Measurements from ENCODE around the gene RHOXF2.
"Not testable (repeated sequence)": the region's sequence is repeated elsewhere in the genome, so short reads cannot be mapped to it uniquely, and the experiment has no call there.

Gene RHOXF2

DNA sequence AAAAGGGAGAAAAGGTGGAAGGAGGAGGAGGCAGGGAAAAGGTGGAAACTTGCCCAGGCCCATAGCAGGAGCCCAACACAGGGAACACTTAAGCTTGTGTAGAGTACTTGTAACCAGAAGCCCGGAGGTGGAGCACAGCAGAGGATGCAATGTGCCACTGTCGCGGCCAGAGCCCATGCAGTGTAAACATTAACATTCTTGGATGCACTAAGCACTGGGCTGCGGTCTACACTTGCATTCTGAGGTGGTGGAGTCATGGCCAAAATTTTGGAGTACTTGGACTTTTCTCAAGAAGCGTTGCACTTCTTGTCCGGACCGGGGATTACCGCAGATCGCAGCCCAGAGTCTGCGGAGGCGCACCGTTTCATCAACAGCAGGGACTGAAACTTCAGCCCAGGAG lies 38.2 kb upstream of the RHOXF2 start:
- Histone ChIP-seq H3K27me3 (ENCODE audit: control insufficient read depth, low read length) (no peaks in the 10 kb centered on the region), H3K79me2 (ENCODE audit: control insufficient read depth, low read length) (no peaks in the 10 kb centered on the region), H3K4me3 (ENCODE audit: low read length) (no peak overlapping the region), H3K4me1 (ENCODE audit: control insufficient read depth, low read length) (no peaks in the 10 kb centered on the region), H4K20me1 (ENCODE audit: control insufficient read depth, insufficient read depth, low read depth, low read length) (no peaks in the 10 kb centered on the region), H3K27ac (ENCODE audit: low read depth, low read length) (no peak overlapping the region), H3F3A (ENCODE audit: control insufficient read depth, insufficient read depth) (no peaks in the 10 kb centered on the region), H3K9me2 (replicated peaks; ENCODE audit: control insufficient read depth, low read length) (no peaks in the 10 kb centered on the region), H3K4me2 (ENCODE audit: low read length) (no peak overlapping the region), H3K9me3 (ENCODE audit: control insufficient read depth, insufficient read depth, low read length) (no peaks in the 10 kb centered on the region), H3K36me3 (ENCODE audit: control insufficient read depth, low read length) (no peaks in the 10 kb centered on the region)
- TF ChIP-seq CTCF (IDR thresholded peaks at IDR 0.05; ENCODE audit: low read depth, low read length, poor library complexity, severe bottlenecking) (no peak), EZH2phosphoT487 (IDR thresholded peaks at IDR 0.05; ENCODE audit: borderline replicate concordance, low read length) (no peak)

DNA sequence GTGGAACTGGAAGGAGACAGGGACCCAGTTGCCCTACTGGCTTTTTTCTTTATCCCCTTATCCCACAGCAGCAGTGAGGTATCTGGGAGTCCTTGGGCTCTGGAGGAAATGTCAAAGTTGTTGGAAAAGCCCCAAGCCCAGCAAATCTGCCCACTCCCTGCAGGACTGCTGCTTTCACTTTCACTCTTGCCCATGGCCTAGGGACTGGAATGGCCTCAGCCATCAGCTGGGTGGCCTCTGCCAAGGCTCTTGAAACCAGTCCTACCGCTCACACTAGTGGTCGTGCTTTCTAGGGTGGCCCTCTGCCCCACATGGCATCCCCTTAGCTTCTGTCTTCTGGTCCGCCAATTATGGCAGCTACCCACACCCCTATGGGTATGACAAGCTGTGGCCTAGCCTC lies 33.0 kb upstream of the RHOXF2 start:
- Histone ChIP-seq H3K9me3 (ENCODE audit: control insufficient read depth, insufficient read depth, low read length) (no peaks in the 10 kb centered on the region), H3K36me3 (ENCODE audit: control insufficient read depth, low read length) (no peaks in the 10 kb centered on the region), H3F3A (ENCODE audit: control insufficient read depth, insufficient read depth) (no peaks in the 10 kb centered on the region), H3K4me3 (ENCODE audit: low read length) (no peak overlapping the region), H3K79me2 (ENCODE audit: control insufficient read depth, low read length) (no peaks in the 10 kb centered on the region), H3K4me2 (ENCODE audit: low read length) (no peak overlapping the region), H3K9me2 (replicated peaks; ENCODE audit: control insufficient read depth, low read length) (no peaks in the 10 kb centered on the region), H3K4me1 (ENCODE audit: control insufficient read depth, low read length) (no peaks in the 10 kb centered on the region), H3K27ac (ENCODE audit: low read depth, low read length) (no peak overlapping the region), H3K27me3 (ENCODE audit: control insufficient read depth, low read length) (no peaks in the 10 kb centered on the region), H4K20me1 (ENCODE audit: control insufficient read depth, insufficient read depth, low read depth, low read length) (no peaks in the 10 kb centered on the region)
- TF ChIP-seq CTCF (IDR thresholded peaks at IDR 0.05; ENCODE audit: low read depth, low read length, poor library complexity, severe bottlenecking) (no peak), EZH2phosphoT487 (IDR thresholded peaks at IDR 0.05; ENCODE audit: borderline replicate concordance, low read length) (no peak)

DNA sequence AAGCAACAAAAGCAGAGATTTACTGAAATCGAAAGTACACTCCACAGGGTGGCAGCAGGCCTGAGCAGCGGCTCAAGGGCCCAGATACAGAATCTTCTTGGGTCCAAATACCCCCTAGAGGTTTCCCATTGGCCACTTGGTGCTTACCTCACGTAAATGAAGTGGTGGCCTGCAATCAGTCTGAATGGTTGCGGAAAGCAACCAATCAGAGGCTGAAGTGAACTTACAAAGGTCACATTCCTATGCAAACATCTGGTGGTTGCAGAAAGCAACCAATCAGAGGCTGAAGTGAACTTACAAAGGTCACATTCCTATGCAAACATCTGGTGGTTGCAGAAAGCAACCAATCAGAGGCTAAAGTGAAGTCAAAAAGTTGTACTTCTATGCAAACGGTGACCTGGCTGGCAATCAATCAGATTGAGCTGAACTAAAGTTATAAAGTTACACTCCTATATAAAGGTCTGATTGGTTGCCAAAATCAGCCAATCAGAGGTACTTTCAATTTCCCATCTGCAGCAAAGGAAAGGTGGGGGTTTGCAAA lies 30.0 kb upstream of the RHOXF2 start:
- not testable (repeated sequence) for H3K27me3 ChIP-seq (ENCODE audit: control insufficient read depth, low read length); H3K4me2 ChIP-seq (ENCODE audit: low read length); H3K9me2 ChIP-seq (replicated peaks; ENCODE audit: control insufficient read depth, low read length); H3K36me3 ChIP-seq (ENCODE audit: control insufficient read depth, low read length); H3K27ac ChIP-seq (ENCODE audit: low read depth, low read length); H4K20me1 ChIP-seq (ENCODE audit: control insufficient read depth, insufficient read depth, low read depth, low read length); H3K4me1 ChIP-seq (ENCODE audit: control insufficient read depth, low read length); H3K79me2 ChIP-seq (ENCODE audit: control insufficient read depth, low read length); H3F3A ChIP-seq (ENCODE audit: control insufficient read depth, insufficient read depth); H3K4me3 ChIP-seq (ENCODE audit: low read length); H3K9me3 ChIP-seq (ENCODE audit: control insufficient read depth, insufficient read depth, low read length)

GRCh38 chrX:120136128-120136527 lies 22.3 kb upstream of the RHOXF2 start:
- no peak for TF ChIP-seq EZH2phosphoT487 (IDR thresholded peaks at IDR 0.05; ENCODE audit: borderline replicate concordance, low read length)
- TF ChIP-seq CTCF (IDR thresholded peaks at IDR 0.05; ENCODE audit: low read depth, low read length, poor library complexity, severe bottlenecking): no peak
- H4K20me1 ChIP-seq (ENCODE audit: control insufficient read depth, insufficient read depth, low read depth, low read length): no peaks in the 10 kb centered on the region
- no peaks in the 10 kb centered on the region for H3K4me1 ChIP-seq (ENCODE audit: control insufficient read depth, low read length)
- no peaks in the 10 kb centered on the region for H3K9me3 ChIP-seq (ENCODE audit: control insufficient read depth, insufficient read depth, low read length)
- H3K27ac ChIP-seq (ENCODE audit: low read depth, low read length): no peak overlapping the region
- H3K36me3 ChIP-seq (ENCODE audit: control insufficient read depth, low read length): no peaks in the 10 kb centered on the region
- no peak overlapping the region for H3K4me2 ChIP-seq (ENCODE audit: low read length)
- no peaks in the 10 kb centered on the region for H3K79me2 ChIP-seq (ENCODE audit: control insufficient read depth, low read length)
- H3K9me2 ChIP-seq (replicated peaks; ENCODE audit: control insufficient read depth, low read length): no peaks in the 10 kb centered on the region
- no peaks in the 10 kb centered on the region for H3F3A ChIP-seq (ENCODE audit: control insufficient read depth, insufficient read depth)
- no peaks in the 10 kb centered on the region for H3K27me3 ChIP-seq (ENCODE audit: control insufficient read depth, low read length)
- H3K4me3 ChIP-seq (ENCODE audit: low read length): no peak overlapping the region
